Gastroesophageal sphincter (tissue), 4 donors: ENCODE data around the gene SERPINA1. TPM values are rescaled to one million over a fixed set of nuclear protein-coding genes. Genes with fewer than 3 reads are reported as not detected.

Experiments
- ATAC-seq: fragments of 150-250 bp; one replicate; pipeline ENCODE4 v1.9.1; 2016; ENCODE audit warnings: mild to moderate bottlenecking, moderate library complexity
- H3K27ac ChIP-seq, 4 donors: fragments of 200-600 bp; sonication (generic) in 3 of 4; 1 replicate in 3 of 4; 2 replicates in 1 of 4; pipeline ENCODE4 v1.5.1; 2016 to 2019
- H3K27me3 ChIP-seq: fragments of 200-600 bp; sonication (generic); one replicate; pipeline ENCODE4 v1.5.1; 2019
- H3K36me3 ChIP-seq, 2 donors: fragments of 200-600 bp; sonication (generic); one replicate each; pipeline ENCODE4 v1.5.1; 2019; ENCODE audit warnings: control low read depth in 1 of 2
- H3K4me1 ChIP-seq, 3 donors: fragments of 200-600 bp; sonication (generic); 1 replicate in 2 of 3; 2 replicates in 1 of 3; pipeline ENCODE4 v1.5.1; 2016 to 2019; ENCODE audit warnings: control low read depth in 2 of 3
- H3K4me3 ChIP-seq, 2 donors: fragments of 200-600 bp; sonication (generic); one replicate each; pipeline ENCODE4 v1.5.1; 2019; ENCODE audit warnings: mild to moderate bottlenecking in 1 of 2, moderate library complexity in 1 of 2
- H3K9me3 ChIP-seq, 3 donors: fragments of 200-600 bp; sonication (generic); one replicate each; pipeline ENCODE4 v1.5.1; 2017 to 2019; ENCODE audit warnings: control low read depth in 2 of 3
- EP300 ChIP-seq: sonication (generic); formaldehyde crosslinking; IDR thresholded peaks from one replicate; pipeline ENCODE4 v1.6.1; 2017; ENCODE audit warnings: antibody characterized with exemption, mild to moderate bottlenecking
- POLR2A ChIP-seq, 2 donors: fragments of 450-650 bp; IDR thresholded peaks; one replicate each; pipeline ENCODE4 v1.6.1; 2017; ENCODE audit warnings: antibody characterized with exemption in 2 of 2, mild to moderate bottlenecking in 2 of 2, moderate library complexity in 1 of 2
- POLR2AphosphoS5 ChIP-seq: sonication (generic); formaldehyde crosslinking; IDR thresholded peaks from one replicate; pipeline ENCODE4 v1.6.1; 2017; ENCODE audit warnings: antibody characterized with exemption
- WGBS, 2 donors: methylation state at CpG; one replicate each; pipeline ENCODE4 v1.1.5; 2018; ENCODE audit warnings: low coverage in 1 of 2; 5-methylcytosine and 5-hydroxymethylcytosine counted together
- total RNA-seq, 4 donors: library from RNA; depleted of rRNA; stranded (reverse); fragments of >200 nt; gene quantifications; one replicate each; pipeline ENCODE4 v1.1.0, GENCODE V29; 2016
- TF ChIP-seq, protein P1 (sequence below), 4 experiments: fragments of 200-600 bp in 2 of 4; fragments of 450-650 bp in 2 of 4; sonication (generic) in 1 of 4; IDR thresholded peaks; one replicate each; pipeline ENCODE4 v1.5.1; 2017 to 2019; ENCODE audit warnings: antibody characterized with exemption in 4 of 4, mild to moderate bottlenecking in 2 of 4, moderate library complexity in 2 of 4

SERPINA1 gene
- total RNA-seq, 4 donors from 2014 or later, result 1.7 to 22.1 (median 9.4) TPM

DNA sequence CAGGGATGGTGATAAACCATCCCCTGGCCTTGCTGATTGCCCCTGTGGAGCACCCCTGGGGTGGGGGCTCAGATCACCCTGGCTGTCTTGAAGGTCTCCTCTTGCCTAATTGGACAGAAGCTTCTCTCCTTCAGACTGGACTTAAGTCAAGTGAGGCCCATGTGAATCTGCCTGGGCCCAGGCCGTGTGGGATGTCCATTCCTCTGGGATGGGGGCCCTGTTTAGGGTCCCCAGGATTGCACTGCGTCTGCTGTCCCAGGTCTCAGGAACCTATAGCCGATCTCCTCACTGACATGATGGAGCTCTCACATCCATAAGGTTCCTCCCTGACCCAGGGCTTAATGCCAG lies 20.2 kb downstream of the SERPINA1 start:
- H3K4me1 ChIP-seq, result no peaks in the 10 kb centered on the region
- no peaks in the 10 kb centered on the region for H3K36me3 ChIP-seq
- WGBS, 2 donors, result 60% methylated on average over 1 of the region's 3 CpGs; no CpG with 5 or more reads in 1 of the 2 donors
- TF ChIP-seq, protein P1, sequence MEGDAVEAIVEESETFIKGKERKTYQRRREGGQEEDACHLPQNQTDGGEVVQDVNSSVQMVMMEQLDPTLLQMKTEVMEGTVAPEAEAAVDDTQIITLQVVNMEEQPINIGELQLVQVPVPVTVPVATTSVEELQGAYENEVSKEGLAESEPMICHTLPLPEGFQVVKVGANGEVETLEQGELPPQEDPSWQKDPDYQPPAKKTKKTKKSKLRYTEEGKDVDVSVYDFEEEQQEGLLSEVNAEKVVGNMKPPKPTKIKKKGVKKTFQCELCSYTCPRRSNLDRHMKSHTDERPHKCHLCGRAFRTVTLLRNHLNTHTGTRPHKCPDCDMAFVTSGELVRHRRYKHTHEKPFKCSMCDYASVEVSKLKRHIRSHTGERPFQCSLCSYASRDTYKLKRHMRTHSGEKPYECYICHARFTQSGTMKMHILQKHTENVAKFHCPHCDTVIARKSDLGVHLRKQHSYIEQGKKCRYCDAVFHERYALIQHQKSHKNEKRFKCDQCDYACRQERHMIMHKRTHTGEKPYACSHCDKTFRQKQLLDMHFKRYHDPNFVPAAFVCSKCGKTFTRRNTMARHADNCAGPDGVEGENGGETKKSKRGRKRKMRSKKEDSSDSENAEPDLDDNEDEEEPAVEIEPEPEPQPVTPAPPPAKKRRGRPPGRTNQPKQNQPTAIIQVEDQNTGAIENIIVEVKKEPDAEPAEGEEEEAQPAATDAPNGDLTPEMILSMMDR (IDR thresholded peaks at IDR 0.05), result no peak
- TF ChIP-seq POLR2A (IDR thresholded peaks at IDR 0.05) (no peak), POLR2AphosphoS5 (no peak), EP300 (no peak)
- no peaks in the 10 kb centered on the region for H3K9me3 ChIP-seq
- H3K27ac ChIP-seq, result no peak overlapping the region
- H3K4me3 ChIP-seq, result no peak overlapping the region
- ATAC-seq, result no peak
- peaks cover 16% of the 10 kb centered on the region for H3K27me3 ChIP-seq

DNA sequence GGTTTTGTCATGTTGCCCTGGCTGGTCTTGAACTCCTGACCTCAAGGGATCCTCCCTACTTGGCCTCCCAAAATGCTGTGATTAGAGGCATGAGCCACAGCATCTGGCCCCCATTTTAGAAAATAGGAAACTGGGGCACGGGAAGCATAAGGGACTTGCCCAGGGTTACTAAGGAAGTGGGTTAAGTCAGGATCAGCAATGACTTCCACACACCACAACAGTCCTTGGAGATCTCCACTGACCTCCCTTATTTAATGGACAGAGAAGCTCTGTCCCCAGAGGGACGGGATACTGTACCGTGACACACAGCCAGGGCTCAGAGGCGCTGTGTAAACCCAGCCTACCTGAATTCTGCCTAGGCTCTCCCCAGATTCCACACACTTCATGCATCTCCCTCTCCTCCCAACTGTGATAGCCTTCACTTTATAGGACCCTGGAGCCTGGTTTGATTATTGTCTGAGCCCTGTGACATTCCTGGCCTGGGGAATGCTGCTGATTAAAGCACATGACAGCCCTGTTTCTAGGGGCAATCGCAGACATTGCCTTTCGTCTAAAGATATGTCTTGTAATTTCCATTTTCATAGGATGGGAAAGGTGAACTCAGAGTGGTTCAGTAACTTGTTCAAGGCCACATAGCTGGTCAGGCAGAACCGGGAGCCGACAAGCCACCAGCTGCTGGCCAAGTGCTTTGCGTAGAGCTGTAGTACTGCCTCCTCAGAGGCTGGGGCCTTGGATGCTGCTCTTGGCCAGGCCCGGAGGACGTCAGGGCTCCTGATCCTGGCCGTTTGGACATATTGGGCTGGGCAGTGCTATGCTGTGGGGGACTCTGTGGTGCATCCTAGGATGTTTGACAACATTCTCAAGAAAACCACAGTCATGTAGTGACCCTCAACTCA lies 20.8 kb downstream of the SERPINA1 start:
- Histone ChIP-seq H3K36me3 (no peaks in the 10 kb centered on the region), H3K9me3 (no peaks in the 10 kb centered on the region), H3K27ac (no peak overlapping the region), H3K4me3 (no peak overlapping the region), H3K27me3 (peaks cover 14% of the 10 kb centered on the region), H3K4me1 (no peaks in the 10 kb centered on the region)
- WGBS, 2 donors, result 80 to 89% methylated on average over 4 to 5 of the region's 12 CpGs
- TF ChIP-seq, protein P1 (IDR thresholded peaks at IDR 0.05), result no peak
- TF ChIP-seq EP300 (no peak), POLR2A (IDR thresholded peaks at IDR 0.05) (no peak), POLR2AphosphoS5 (no peak)
- ATAC-seq, result no peak

DNA sequence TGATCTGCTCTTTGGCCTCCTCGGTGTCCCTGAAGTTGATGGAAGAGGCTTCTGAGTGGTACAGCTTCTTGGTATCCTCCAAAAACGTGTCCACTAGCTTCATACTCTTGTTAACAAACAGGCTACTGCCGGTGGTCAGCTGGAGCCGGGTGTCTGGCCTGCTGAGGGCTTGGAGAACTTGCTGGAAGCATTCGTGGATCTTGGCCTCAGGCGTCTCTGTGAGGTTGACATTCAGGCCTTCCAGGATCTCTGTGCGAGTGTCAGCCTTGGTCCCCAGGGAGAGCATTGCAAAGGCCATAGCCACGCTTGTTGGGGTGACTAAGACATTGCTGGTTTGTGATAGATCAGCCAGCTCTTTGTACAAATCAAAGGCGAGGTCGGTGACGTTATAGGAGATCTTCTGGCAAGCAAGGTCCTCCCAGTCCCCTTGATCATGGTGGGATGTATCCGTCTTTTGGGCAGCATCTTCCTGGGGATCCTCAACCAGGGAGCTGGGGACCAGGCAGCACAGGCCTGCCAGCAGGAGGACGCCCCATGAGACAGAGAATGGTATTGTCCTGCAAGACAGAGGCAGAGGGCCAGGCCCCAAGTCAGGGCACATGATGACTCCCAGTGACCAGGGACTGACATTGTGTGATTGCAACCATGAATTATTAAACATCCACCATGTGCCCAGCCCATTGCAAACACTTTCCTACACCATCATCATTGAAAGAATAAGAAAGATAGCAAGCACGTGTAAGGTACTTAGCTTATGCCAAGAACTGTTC lies 22.1 kb downstream of the SERPINA1 start, which contains the start of gene SERPINA2:
SERPINA2 (minus strand) TSS at position 553 of the 770 bp plus-strand sequence.
- Histone ChIP-seq H3K27me3 (peaks cover 2% of the 10 kb centered on the region), H3K9me3 (no peaks in the 10 kb centered on the region), H3K27ac (no peak within 1 kb of the TSS), H3K36me3 (no peaks in the 10 kb centered on the region), H3K4me1 (no peaks in the 10 kb centered on the region), H3K4me3 (no peak within 1 kb of the TSS)
- WGBS, 2 donors, result 45 to 50% methylated on average over 2 to 4 of the region's 14 CpGs
- no peak for ATAC-seq
- TF ChIP-seq EP300 (no peak), POLR2AphosphoS5 (no peak), POLR2A (IDR thresholded peaks at IDR 0.05) (no peak)
- TF ChIP-seq, protein P1 (IDR thresholded peaks at IDR 0.05), result no peak

DNA sequence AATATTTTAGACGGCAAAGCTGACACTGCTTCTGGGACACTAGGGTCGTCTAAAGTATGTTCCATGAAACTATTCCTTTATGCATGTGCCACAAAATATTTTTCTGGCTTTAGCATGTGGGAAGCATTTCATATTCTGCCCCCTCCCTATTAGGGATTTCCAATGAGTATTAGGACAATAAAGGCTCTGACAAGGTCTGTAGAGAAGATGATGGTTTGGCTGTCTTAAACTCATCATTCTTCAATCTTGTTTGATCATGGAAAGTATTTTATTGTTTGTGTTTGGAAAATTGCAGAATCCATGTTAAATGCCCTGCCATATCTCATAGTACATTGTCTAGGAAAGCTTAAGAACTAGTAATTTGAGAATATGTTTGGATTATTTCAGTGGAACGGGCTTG lies 22.8 kb downstream of the SERPINA1 start:
- Histone ChIP-seq H3K9me3 (no peaks in the 10 kb centered on the region), H3K4me1 (no peaks in the 10 kb centered on the region), H3K27me3 (no peaks in the 10 kb centered on the region), H3K36me3 (no peaks in the 10 kb centered on the region), H3K4me3 (no peak overlapping the region), H3K27ac (no peak overlapping the region)
- WGBS, 2 donors, result 75 to 76% methylated on average over 3 of the region's 3 CpGs
- no peak for ATAC-seq
- TF ChIP-seq POLR2AphosphoS5, result no peak
- no peak for TF ChIP-seq EP300
- TF ChIP-seq, protein P1 (IDR thresholded peaks at IDR 0.05), result no peak
- no peak for TF ChIP-seq POLR2A (IDR thresholded peaks at IDR 0.05)
